Upper lobe of right lung (tissue), 1 donor: Measurements from ENCODE around the gene FUT3. TPM values are rescaled to one million over a fixed set of nuclear protein-coding genes. Genes with fewer than 3 reads are reported as not detected.
"Not testable (repeated sequence)": the region's sequence is repeated elsewhere in the genome, so short reads cannot be mapped to it uniquely, and the experiment has no call there.

Source experiments
- ATAC-seq: fragments of 200-7000 bp; cut with Tn5 transposase; one replicate; pipeline ENCODE4 v1.9.1; 2020; ENCODE audit warnings: mild to moderate bottlenecking, moderate library complexity
- DNase-seq: peaks from one replicate; pipeline ENCODE4 v3.0.0-alpha.2; 2020
- H3K27ac ChIP-seq: fragments of 200-600 bp; one replicate; pipeline ENCODE4 v1.8.0; 2022
- H3K27me3 ChIP-seq: fragments of 200-600 bp; one replicate; pipeline ENCODE4 v1.8.0; 2022; ENCODE audit warnings: mild to moderate bottlenecking
- H3K36me3 ChIP-seq: fragments of 200-600 bp; one replicate; pipeline ENCODE4 v1.8.0; 2022
- H3K4me1 ChIP-seq: fragments of 200-600 bp; one replicate; pipeline ENCODE4 v1.8.0; 2022
- H3K4me3 ChIP-seq: fragments of 200-600 bp; one replicate; pipeline ENCODE4 v1.8.0; 2022; ENCODE audit warnings: mild to moderate bottlenecking
- H3K9me3 ChIP-seq: fragments of 200-600 bp; one replicate; pipeline ENCODE4 v1.8.0; 2022
- CTCF ChIP-seq: fragments of 200-600 bp; IDR thresholded peaks from one replicate; pipeline ENCODE4 v1.8.0; 2022; ENCODE audit warnings: antibody characterized with exemption
- intact Hi-C: fragments of 100-400 bp; cut with DNase I; formaldehyde crosslinking; loops from one replicate; pipeline ENCODE4 v1.11.0; 2022
- total RNA-seq: library from RNA; stranded (reverse); fragmentation: NEBNext Ultra II Directional; extraction: Animal tissue kit (Norgen Biotek cat#: 25700); gene quantifications from one replicate; pipeline ENCODE4 v1.2.1, GENCODE V29; 2021
- donor health status: DM: no; HTN: yes; CAD: no; lungs with severe emphysema.

The FUT3 gene
- total RNA-seq, 1 donor from 2014 or later, result 17.3 TPM

GRCh38 chr19:5892772-5893275, 41.6 kb upstream of the FUT3 start:
- peaks cover 11% of the 10 kb centered on the region for H3K27me3 ChIP-seq
- H3K9me3 ChIP-seq, result no peaks in the 10 kb centered on the region
- no peak for ATAC-seq
- no peaks in the 10 kb centered on the region for H3K4me1 ChIP-seq
- no peak for TF ChIP-seq CTCF
- H3K4me3 ChIP-seq, result no peak overlapping the region
- H3K27ac ChIP-seq, result no peak overlapping the region
- intact Hi-C loops, result no loop called here
- H3K36me3 ChIP-seq, result peaks cover 18% of the 10 kb centered on the region
- no peak for DNase-seq

DNA sequence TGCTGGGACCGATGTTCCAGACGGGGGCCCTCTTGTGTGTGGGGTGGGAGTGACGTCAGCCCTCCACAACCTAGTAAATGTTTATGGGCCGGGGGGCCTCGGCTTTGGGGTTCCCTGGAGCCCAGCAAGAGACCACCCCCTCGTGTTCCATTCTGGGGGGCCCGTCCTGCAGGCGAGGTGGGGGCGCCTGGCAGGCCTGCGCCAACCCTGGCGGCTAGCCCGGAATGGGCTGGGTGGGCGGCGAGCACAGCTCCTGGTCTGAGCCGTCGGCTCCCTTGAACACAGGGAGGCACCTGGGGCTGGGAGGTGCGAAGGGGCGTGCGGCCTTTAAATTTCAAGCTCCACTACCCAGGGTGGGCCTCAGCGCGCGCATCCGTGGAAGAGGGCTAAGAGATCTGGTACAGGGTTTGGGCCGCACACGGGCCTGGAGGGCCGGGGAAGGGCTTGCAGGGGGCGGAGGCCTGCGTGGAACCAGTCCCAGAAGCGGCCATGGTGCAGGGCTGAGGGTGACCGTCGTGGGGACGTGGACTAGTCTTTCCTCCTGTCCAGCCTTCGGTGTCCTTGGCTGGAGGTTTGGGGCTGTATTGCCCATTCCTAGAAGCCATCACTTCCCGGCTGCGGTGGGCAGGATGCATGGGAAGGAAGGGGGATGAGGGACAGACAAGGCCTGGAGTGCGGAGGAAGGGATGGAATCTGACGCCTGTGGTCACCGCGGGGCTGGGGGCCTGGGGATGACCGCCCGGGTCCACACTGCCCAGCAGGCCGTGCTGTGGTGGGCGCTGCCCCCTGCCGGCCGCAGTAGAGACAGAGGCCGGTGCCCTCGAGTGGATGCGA, 40.9 kb upstream of the FUT3 start:
- peaks cover 18% of the 10 kb centered on the region for H3K36me3 ChIP-seq
- H3K27ac ChIP-seq, result no peak overlapping the region
- intact Hi-C loops, result no loop called here
- peak; percentile 62 for TF ChIP-seq CTCF
- no peaks in the 10 kb centered on the region for H3K4me1 ChIP-seq
- H3K27me3 ChIP-seq, result peaks cover 11% of the 10 kb centered on the region
- H3K9me3 ChIP-seq, result no peaks in the 10 kb centered on the region
- no peak overlapping the region for H3K4me3 ChIP-seq
- DNase-seq (no peak), ATAC-seq (peak; percentile 71)

- Histone ChIP-seq H3K36me3 (peaks cover 15% of the 10 kb centered on the region), H3K27me3 (peaks cover 11% of the 10 kb centered on the region), H3K27ac (no peak overlapping the region), H3K9me3 (no peaks in the 10 kb centered on the region), H3K4me1 (no peaks in the 10 kb centered on the region), H3K4me3 (no peak overlapping the region)
- TF ChIP-seq CTCF, result no peak
- intact Hi-C loops, result no loop called here
- ATAC-seq, result peak; percentile 2
- DNase-seq, result no peak
Observed at GRCh38 chr19:5891572-5891937, 40.3 kb upstream of the FUT3 start.

DNA sequence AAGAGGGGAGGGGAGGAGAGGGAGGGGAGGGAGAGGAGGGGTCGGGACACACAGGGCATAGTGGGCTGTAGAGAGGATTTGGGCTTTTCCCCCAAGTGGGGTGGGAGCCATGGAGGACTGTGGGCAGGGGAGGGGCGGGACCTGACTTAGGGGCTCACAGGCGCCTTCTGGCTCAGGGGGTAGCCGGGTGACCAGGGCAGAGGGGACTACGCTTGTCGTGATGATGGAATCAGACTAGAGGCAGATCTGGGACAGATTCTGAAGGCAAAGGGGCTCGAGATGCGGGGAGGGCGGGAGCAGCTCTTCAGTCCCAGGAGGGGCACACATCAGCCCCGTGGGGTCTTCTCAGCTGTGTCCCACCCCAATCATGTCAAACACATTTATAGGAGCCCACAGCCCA, 38.9 kb upstream of the FUT3 start:
- no peak for ATAC-seq
- Histone ChIP-seq H3K9me3 (no peaks in the 10 kb centered on the region), H3K4me3 (no peak overlapping the region), H3K27ac (no peak overlapping the region), H3K4me1 (no peaks in the 10 kb centered on the region), H3K36me3 (peaks cover under 1% of the 10 kb centered on the region), H3K27me3 (peaks cover 11% of the 10 kb centered on the region)
- intact Hi-C loops, result no loop called here
- no peak for TF ChIP-seq CTCF
- DNase-seq, result no peak

DNA sequence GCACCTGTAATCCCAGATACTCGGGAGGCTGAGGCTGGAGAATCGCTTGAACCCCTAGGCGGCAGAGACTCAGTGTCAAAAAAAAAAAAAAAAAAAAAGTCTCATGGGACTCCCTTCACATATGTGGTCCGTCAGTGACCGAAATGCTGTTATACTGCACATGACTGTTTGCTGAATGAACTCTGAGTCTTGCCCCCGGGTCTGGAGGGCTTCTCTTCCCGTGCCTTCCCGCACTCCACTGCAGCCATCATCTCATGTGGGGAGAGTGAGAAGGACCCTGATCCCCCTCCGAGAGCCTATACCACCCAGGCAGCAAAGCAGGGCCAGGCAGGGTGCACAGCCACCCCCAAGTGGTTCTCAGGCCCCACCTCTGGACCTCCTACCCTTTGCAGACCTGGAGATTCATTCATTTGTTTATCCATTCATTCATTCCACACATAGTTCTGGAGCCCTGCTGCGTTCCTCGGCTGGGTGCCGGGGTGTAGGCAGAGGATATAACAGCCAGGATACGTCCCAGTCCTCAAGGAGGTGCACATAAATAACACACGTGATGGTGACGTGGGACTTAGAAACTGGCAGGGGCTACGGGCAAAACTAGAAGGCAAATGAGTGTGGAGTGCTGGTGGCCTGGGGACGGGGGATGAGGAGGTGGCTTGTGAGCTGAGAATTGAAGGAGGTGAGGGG, 38.2 kb upstream of the FUT3 start:
- Histone ChIP-seq H3K9me3 (no peaks in the 10 kb centered on the region), H3K27me3 (peaks cover 11% of the 10 kb centered on the region), H3K4me3 (no peak overlapping the region), H3K27ac (no peak overlapping the region), H3K4me1 (no peaks in the 10 kb centered on the region), H3K36me3 (no peaks in the 10 kb centered on the region)
- TF ChIP-seq CTCF, result no peak
- no peak for DNase-seq
- no peak for ATAC-seq
- intact Hi-C loops, result no loop called here

- H3K9me3 ChIP-seq, intact Hi-C loops, H3K36me3 ChIP-seq, H3K27me3 ChIP-seq, H3K27ac ChIP-seq, H3K4me3 ChIP-seq, ATAC-seq, DNase-seq: not testable (repeated sequence)
- peaks cover 14% of the 10 kb centered on the region for H3K4me1 ChIP-seq
Observed at GRCh38 chr19:5884065-5884811, 33.0 kb upstream of the FUT3 start.

- H3K36me3 ChIP-seq, ATAC-seq, intact Hi-C loops: not testable (repeated sequence)
Observed at GRCh38 chr19:5883157-5883873, 32.1 kb upstream of the FUT3 start.

More at GRCh38 chr19:5883157-5883873, 32.1 kb upstream of the FUT3 start:
- not testable (repeated sequence) for H3K4me3 ChIP-seq, DNase-seq, H3K27me3 ChIP-seq, H3K27ac ChIP-seq, H3K9me3 ChIP-seq
- peaks cover 14% of the 10 kb centered on the region for H3K4me1 ChIP-seq
